ENCODE results near the gene ASMT.
"Not testable (repeated sequence)": the region's sequence is repeated elsewhere in the genome, so short reads cannot be mapped to it uniquely, and the experiment has no call there.

The ASMT gene

DNA sequence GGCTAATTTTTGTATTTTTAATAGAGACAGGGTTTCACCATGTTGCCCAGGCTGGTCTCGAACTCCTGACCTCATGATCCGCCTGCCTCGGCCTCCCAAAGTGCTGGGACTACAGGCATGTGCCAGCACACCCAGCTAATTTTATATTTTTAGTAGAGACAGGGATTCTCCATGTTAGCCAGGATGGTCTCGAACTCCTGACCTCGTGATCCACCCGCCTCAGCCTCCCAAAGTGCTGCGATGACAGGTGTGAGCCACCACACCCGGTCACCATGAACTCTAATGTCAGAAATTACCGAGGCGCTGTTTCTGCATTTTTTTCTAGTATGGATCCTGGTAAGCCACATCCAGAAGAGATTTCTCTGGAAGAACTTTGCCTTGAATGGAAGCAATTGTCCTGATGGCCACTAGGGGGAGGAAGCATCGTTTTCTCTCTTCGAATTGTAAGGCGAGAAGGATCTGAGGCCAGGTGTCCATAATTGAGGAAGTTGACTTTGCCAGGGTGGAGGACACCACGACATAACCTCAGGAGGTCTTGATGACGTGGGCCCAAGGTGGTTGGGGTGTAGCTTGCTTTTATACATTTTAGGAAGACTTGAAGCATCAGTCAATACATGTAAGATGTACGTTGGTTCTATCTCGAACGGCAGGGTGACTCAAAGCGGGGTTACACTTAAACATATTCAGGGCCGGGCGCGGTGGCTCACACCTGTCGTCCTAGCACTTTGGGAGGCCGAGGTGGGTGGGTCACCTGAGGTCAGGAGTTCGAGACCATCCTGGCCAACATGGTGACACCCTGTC is 37.4 kb downstream of the ASMT start:
- DNase-seq (ENCODE audit: low read depth in 2 of 2): not testable (repeated sequence)

DNA sequence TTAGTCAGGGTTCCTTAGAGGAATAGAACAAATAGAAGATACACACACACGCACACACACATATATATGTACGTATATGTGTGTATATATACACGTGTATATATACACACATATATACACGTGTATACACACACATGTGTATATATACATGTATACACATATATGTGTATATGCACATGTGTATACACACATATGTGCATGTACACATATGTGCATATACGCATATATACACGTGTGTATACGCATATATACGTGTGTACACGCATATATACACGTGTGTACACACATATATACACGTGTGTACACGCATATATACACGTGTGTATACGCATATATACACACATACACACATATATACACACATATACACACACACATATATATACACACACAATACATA is 41.5 kb downstream of the ASMT start:
- DNase-seq (ENCODE audit: low read depth in 2 of 2): no peak

- DNase-seq (ENCODE audit: low read depth in 2 of 2): no peak
Observed at GRCh38 chrX:1657367-1658070, 42.7 kb downstream of the ASMT start.

GRCh38 chrX:1658071-1658491 is 43.2 kb downstream of the ASMT start:
- no peak for DNase-seq (ENCODE audit: low read depth in 2 of 2)

GRCh38 chrX:1659664-1660461 is 45.0 kb downstream of the ASMT start:
- DNase-seq (ENCODE audit: low read depth in 2 of 2): no peak

GRCh38 chrX:1661048-1661921 is 46.4 kb downstream of the ASMT start:
- DNase-seq (ENCODE audit: low read depth in 2 of 2): no peak

GRCh38 chrX:1661922-1662221 is 47.0 kb downstream of the ASMT start:
- DNase-seq (ENCODE audit: low read depth in 2 of 2): no peak

- DNase-seq (ENCODE audit: low read depth in 2 of 2): no peak
Observed at GRCh38 chrX:1667566-1667965, 52.7 kb downstream of the ASMT start.

DNA sequence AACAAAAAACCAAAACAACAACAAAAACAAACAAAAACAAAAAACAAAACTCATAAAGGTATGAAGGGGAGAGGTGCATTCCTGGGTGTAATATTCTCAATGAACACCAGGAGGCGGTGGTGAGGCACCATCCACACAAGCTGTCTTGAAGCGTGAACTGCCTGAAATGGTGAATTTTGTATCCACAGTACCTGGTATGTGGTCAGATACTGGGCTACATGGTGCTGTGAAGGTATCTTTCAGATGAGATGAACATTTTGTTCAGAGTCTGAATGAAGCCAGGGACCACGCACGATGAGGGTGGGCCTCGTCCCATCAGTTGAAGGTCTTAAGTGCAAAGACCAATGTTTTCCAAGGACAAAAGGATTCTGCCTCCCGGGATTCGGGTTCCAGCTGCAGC is 58.5 kb downstream of the ASMT start:
- DNase-seq (ENCODE audit: low read depth in 2 of 2): no peak

DNA sequence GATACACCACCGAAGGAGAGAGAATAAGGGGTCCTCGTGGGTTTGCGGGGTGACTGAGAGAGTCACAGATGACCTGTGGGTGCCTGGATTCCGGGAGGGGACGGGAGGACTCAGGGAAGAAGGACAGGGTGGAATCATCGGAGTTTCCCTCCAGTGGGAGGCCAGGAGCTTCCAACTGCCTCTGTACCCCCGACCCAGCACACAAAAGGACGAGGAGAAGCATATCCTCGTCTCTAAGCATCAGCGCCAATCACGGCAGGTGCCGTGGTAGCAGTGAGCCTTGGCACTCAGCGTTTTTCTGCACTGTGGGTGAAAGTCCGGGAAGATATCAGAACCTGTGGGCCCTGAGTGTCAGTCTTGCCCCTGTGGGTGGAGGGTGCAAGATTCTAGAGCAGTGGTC is 62.0 kb downstream of the ASMT start:
- no peak for DNase-seq (ENCODE audit: low read depth in 2 of 2)

- no peak for DNase-seq (ENCODE audit: low read depth in 2 of 2)
Observed at GRCh38 chrX:1679238-1679637, 64.4 kb downstream of the ASMT start.

- no peak for DNase-seq (ENCODE audit: low read depth in 2 of 2)
Observed at GRCh38 chrX:1681439-1681838, 66.6 kb downstream of the ASMT start.

DNA sequence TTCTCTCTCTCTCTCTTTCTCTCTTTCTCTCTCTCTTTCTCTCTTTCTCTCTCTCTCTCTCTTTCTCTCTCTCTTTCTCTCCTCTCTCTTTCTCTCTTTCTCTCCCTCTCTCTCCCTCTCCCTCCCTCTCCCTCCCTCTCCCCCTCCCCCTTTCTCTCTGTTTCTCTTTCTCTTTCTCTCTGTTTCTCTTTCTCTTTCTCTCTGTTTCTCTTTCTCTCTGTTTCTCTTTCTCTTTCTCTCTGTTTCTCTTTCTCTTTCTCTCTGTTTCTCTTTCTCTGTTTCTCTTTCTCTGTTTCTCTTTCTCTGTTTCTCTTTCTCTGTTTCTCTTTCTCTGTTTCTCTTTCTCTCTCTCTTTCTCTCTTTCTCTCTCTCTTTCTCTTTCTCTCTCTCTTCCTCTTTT is 67.0 kb downstream of the ASMT start:
- not testable (repeated sequence) for DNase-seq (ENCODE audit: low read depth in 2 of 2)

DNA sequence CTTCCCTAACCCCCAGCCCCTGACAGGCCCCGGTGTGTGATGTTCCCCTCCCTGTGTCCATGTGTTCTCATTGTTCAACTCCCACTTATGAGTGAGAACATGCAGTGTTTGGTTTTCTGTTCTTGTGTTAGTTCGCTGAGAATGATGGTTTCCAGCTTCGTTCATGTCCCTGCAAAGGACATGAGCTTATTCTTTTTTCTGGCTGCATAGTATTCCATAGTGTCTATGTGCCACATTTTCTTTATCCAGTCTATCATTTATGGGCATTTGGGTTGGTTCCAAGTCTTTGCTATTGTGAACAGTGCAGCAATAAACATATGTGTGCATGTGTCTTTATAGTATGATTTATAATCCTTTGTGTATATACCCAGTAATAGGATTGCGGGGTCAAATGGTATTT is 67.6 kb downstream of the ASMT start:
- DNase-seq (ENCODE audit: low read depth in 2 of 2): not testable (repeated sequence)

- not testable (repeated sequence) for DNase-seq (ENCODE audit: low read depth in 2 of 2)
Observed at GRCh38 chrX:1684883-1685282, 70.0 kb downstream of the ASMT start.

DNA sequence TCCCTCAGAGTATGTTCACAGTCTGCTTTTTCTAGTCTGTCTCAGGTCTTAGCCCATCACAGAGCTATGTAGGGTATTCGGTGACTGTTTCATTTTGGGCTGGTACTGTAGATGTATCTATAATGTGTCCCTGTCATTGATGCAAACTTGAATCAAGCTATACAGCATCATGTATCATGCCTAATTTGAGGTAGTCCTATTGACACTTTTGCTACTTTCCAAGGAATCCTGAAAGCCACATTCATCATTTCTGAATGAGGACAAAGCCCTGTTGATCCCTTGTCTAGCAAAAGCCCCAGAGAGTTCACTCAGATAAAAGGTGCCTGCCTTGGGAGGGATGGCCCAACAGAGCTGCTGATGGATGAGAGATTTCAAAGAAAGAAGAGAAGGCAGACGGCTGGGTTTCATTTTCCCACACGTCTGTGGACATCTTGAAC is 70.6 kb downstream of the ASMT start:
- DNase-seq (ENCODE audit: low read depth in 2 of 2): not testable (repeated sequence)

DNA sequence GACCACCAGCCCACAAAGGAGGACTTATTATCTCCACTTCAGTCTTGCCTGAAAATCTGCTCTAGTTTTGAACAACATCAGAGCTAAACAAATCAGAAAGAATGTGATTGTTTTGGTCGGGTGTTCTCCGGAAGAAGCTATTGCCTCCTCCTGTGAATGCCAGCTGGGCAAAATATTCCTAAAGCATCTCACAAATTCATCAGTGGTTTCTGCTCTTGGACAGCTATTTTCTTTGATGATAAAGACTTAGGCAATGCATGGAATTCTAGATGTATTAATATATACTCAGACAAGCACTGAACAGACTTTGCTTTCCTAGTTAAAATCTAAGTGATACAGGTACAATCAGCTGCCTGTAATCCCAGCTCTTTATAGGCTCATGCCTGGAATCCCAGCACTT is 71.8 kb downstream of the ASMT start:
- DNase-seq (ENCODE audit: low read depth in 2 of 2): no peak

Measured in fibroblast of skin of left quadriceps (primary cell).